KMS-11 (cell line): Measurements from ENCODE around the gene SLPI.

Source experiments
- H2AFZ ChIP-seq: fragments of 200-600 bp; sonication (generic); 2 replicates; pipeline ENCODE4 v1.6.1; 2016; ENCODE audit warnings: antibody characterized with exemption, mixed run types, low read depth
- H3K27ac ChIP-seq: fragments of 200-600 bp; sonication (generic); 2 replicates; pipeline ENCODE4 v1.6.1; 2016; ENCODE audit warnings: mild to moderate bottlenecking, mixed run types
- H3K27me3 ChIP-seq: fragments of 200-600 bp; sonication (generic); 2 replicates; pipeline ENCODE4 v1.6.1; 2017; ENCODE audit warnings: mild to moderate bottlenecking, low read depth, mixed run types, moderate library complexity; ENCODE audit not compliant: insufficient read depth
- H3K36me3 ChIP-seq: fragments of 200-600 bp; sonication (generic); 2 replicates; pipeline ENCODE4 v1.6.1; 2017; ENCODE audit warnings: mild to moderate bottlenecking, mixed run types; ENCODE audit not compliant: insufficient read depth
- H3K4me1 ChIP-seq: fragments of 200-600 bp; sonication (generic); 2 replicates; pipeline ENCODE4 v1.6.1; 2016; ENCODE audit warnings: mild to moderate bottlenecking, low read depth, mixed run types; ENCODE audit not compliant: poor library complexity, severe bottlenecking
- H3K4me2 ChIP-seq: fragments of 200-600 bp; sonication (generic); 2 replicates; pipeline ENCODE4 v1.7.0; 2016; ENCODE audit warnings: mild to moderate bottlenecking, mixed run types
- H3K4me3 ChIP-seq: fragments of 200-600 bp; sonication (generic); IDR thresholded peaks from 2 replicates; pipeline ENCODE4 v1.6.1; 2017; ENCODE audit warnings: low read depth, low read length, mixed read lengths; ENCODE audit not compliant: insufficient read depth
- H3K79me2 ChIP-seq: fragments of 200-600 bp; sonication (generic); 2 replicates; pipeline ENCODE4 v1.6.1; 2016; ENCODE audit warnings: low read depth, mixed run types; ENCODE audit not compliant: insufficient read depth
- H3K9ac ChIP-seq: fragments of 200-600 bp; sonication (generic); 2 replicates; pipeline ENCODE4 v1.6.1; 2016; ENCODE audit warnings: mild to moderate bottlenecking, mixed run types
- H4K20me1 ChIP-seq: fragments of 200-600 bp; sonication (generic); 2 replicates; pipeline ENCODE4 v1.6.1; 2016; ENCODE audit warnings: mild to moderate bottlenecking, mixed run types; ENCODE audit not compliant: insufficient read depth
- TF ChIP-seq, protein P1 (sequence below): fragments of 200-600 bp; sonication (generic); conservative IDR thresholded peaks from 2 replicates; pipeline ENCODE4 v1.6.1; 2017; ENCODE audit warnings: low read depth, mild to moderate bottlenecking, antibody characterized with exemption, low read length, moderate library complexity, mixed read lengths

Gene SLPI

DNA sequence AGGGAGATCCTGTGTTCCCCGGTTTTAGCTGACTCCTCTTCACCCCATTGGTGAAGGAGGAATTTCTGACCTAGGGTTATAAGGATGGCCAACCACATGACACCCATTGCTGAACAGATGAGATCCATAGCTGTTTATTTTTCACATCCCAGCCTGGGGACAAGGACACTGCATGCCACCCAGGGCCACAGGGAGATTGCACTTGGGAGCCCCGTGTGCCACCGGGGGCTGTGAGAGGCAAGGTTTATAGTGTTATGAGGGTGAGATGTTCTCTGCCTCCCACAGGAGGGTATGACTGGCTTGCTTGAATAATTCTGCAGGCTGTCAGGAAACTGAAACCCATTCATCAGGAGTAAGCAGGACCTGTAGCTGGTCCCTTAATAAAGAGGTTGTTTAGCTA is 14.7 kb upstream of the SLPI start:
- TF ChIP-seq, protein P1, sequence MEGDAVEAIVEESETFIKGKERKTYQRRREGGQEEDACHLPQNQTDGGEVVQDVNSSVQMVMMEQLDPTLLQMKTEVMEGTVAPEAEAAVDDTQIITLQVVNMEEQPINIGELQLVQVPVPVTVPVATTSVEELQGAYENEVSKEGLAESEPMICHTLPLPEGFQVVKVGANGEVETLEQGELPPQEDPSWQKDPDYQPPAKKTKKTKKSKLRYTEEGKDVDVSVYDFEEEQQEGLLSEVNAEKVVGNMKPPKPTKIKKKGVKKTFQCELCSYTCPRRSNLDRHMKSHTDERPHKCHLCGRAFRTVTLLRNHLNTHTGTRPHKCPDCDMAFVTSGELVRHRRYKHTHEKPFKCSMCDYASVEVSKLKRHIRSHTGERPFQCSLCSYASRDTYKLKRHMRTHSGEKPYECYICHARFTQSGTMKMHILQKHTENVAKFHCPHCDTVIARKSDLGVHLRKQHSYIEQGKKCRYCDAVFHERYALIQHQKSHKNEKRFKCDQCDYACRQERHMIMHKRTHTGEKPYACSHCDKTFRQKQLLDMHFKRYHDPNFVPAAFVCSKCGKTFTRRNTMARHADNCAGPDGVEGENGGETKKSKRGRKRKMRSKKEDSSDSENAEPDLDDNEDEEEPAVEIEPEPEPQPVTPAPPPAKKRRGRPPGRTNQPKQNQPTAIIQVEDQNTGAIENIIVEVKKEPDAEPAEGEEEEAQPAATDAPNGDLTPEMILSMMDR = no peak
- Histone ChIP-seq H3K36me3 (no peaks in the 10 kb centered on the region), H3K79me2 (no peaks in the 10 kb centered on the region), H3K4me1 (no peaks in the 10 kb centered on the region), H3K27me3 (no peaks in the 10 kb centered on the region), H2AFZ (no peak overlapping the region), H3K9ac (no peak overlapping the region), H3K4me2 (no peak overlapping the region), H3K27ac (no peak overlapping the region), H4K20me1 (no peaks in the 10 kb centered on the region), H3K4me3 (no peak overlapping the region)

GRCh38 chr20:45268531-45268930 is 14.2 kb upstream of the SLPI start:
- Histone ChIP-seq H3K27me3 (no peaks in the 10 kb centered on the region), H3K79me2 (no peaks in the 10 kb centered on the region), H3K4me3 (no peak overlapping the region), H3K4me1 (no peaks in the 10 kb centered on the region), H4K20me1 (no peaks in the 10 kb centered on the region), H3K27ac (no peak overlapping the region), H3K36me3 (no peaks in the 10 kb centered on the region), H3K4me2 (no peak overlapping the region), H2AFZ (no peak overlapping the region), H3K9ac (no peak overlapping the region)
- TF ChIP-seq, protein P1 = no peak

DNA sequence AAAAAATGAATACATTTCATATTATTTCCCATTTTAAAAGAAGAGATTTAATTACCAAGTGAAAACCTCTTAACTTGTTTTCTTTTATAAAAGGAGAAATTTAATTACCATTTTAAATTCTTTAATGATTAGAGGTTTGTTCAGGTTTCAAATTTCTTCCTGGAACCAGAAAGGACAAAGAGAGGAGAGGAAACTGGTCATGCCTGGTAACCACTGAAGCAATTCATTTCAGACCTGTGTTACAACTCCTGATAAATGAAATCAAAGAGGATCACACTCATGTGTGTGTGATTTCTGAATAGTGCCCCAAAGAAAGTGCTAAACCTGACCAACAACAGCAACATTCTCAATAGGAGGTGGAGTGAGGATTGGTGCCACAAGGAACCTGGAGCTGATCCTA is 12.6 kb upstream of the SLPI start:
- Histone ChIP-seq H2AFZ (no peak overlapping the region), H4K20me1 (no peaks in the 10 kb centered on the region), H3K4me1 (no peaks in the 10 kb centered on the region), H3K4me2 (no peak overlapping the region), H3K27me3 (no peaks in the 10 kb centered on the region), H3K4me3 (no peak overlapping the region), H3K36me3 (no peaks in the 10 kb centered on the region), H3K27ac (no peak overlapping the region), H3K9ac (no peak overlapping the region), H3K79me2 (no peaks in the 10 kb centered on the region)
- TF ChIP-seq, protein P1 = no peak

DNA sequence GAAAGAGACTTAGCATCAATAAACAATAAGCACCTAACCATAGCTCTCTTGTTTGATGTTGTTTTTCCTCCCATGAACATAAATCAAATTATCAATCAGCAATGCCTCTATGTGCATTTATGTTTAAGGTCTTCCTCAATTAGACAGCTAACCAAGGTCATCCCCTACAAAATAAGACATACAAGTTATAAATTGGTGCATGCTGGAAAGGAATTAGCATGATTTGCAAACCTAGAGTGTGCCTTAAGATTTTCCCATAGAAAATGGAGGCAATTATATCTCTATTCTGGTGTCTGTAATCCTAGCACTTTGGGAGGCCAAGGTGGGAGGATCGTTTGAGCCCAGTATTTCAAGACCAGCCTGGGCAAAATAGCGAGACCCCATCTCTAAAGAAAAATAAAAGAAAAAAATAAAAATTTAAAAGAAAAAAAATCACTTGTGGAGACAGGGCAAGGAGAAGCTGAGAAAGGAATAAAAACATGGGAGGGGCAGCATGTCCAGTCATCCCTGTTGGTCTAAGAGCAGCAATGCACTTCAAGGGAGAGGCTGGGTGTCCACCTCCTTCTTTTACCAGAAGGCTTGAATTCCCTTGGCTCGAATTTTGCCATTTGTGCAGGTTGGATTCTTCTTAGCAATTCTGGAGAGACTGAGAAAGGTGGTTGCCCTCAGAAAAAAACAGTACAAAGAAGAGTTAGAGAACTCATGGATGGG is 9.3 kb upstream of the SLPI start:
- Histone ChIP-seq H3K4me1 (no peaks in the 10 kb centered on the region), H3K4me2 (no peak overlapping the region), H3K4me3 (no peak overlapping the region), H3K27ac (no peak overlapping the region), H3K9ac (no peak overlapping the region), H3K36me3 (no peaks in the 10 kb centered on the region), H2AFZ (no peak overlapping the region), H3K27me3 (no peaks in the 10 kb centered on the region), H4K20me1 (no peaks in the 10 kb centered on the region), H3K79me2 (no peaks in the 10 kb centered on the region)
- TF ChIP-seq, protein P1 = no peak
